Common myeloid progenitor, CD34-positive (primary cell): ENCODE measurements around the gene CDH13.

Source experiments
- CTCF ChIA-PET: fragments of 350-600 bp; sonication (Branson Sonifier 250); formaldehyde crosslinking; loops from one replicate; lab custom pipeline; 2021; ENCODE audit warnings: antibody characterized with exemption; lab: Charles Lee
- POLR2A ChIA-PET: fragments of 350-600 bp; sonication (Branson Sonifier 250); formaldehyde crosslinking; loops from one replicate; lab custom pipeline; 2021; ENCODE audit warnings: antibody characterized with exemption; lab: Charles Lee
- DNase-seq, 3 donors: peaks; one replicate each; pipeline versions ENCODE4 v3.0.0 to v3.0.0-alpha.2; 2013
- H3K27ac ChIP-seq, 2 experiments: 1 replicate in 1 of 2; 2 replicates in 1 of 2; pipeline ENCODE4 v1.7.0; 2013; ENCODE audit warnings: inconsistent platforms in 2 of 2, low read length in 2 of 2, mild to moderate bottlenecking in 2 of 2, low read depth in 1 of 2, moderate library complexity in 1 of 2; ENCODE audit not compliant: severe bottlenecking in 2 of 2, insufficient read depth in 1 of 2, poor library complexity in 1 of 2
- H3K27me3 ChIP-seq, 5 experiments: replicated peaks in 2 of 5; 1 replicate in 3 of 5; 2 replicates in 2 of 5; pipeline versions ENCODE4 v1.6.1 to v1.7.0; 2013; ENCODE audit warnings: low read length in 4 of 5, mild to moderate bottlenecking in 2 of 5, moderate library complexity in 2 of 5, inconsistent platforms in 1 of 5; ENCODE audit not compliant: insufficient read depth in 5 of 5, control insufficient read depth in 4 of 5
- H3K36me3 ChIP-seq, 4 experiments: 1 replicate in 2 of 4; 2 replicates in 2 of 4; pipeline versions ENCODE4 v1.6.1 to v1.7.0; 2013; ENCODE audit warnings: low read length in 3 of 4, control low read depth in 1 of 4, mild to moderate bottlenecking in 1 of 4; ENCODE audit not compliant: control insufficient read depth in 4 of 4, insufficient read depth in 4 of 4
- H3K4me1 ChIP-seq, 4 experiments: 1 replicate in 3 of 4; 2 replicates in 1 of 4; pipeline versions ENCODE4 v1.6.1 to v1.7.1; 2013; ENCODE audit warnings: low read length in 3 of 4, mild to moderate bottlenecking in 3 of 4, control low read depth in 1 of 4, inconsistent platforms in 1 of 4, moderate library complexity in 1 of 4; ENCODE audit not compliant: control insufficient read depth in 4 of 4, insufficient read depth in 4 of 4; ENCODE audit errors: control extremely low read depth in 1 of 4
- H3K4me3 ChIP-seq, 7 experiments: 1 replicate in 4 of 7; 2 replicates in 3 of 7; pipeline versions ENCODE4 v1.5.1 to v1.7.0; 2013; ENCODE audit warnings: mild to moderate bottlenecking in 7 of 7, low read length in 6 of 7, moderate library complexity in 6 of 7, inconsistent platforms in 2 of 7, low read depth in 2 of 7, control low read depth in 1 of 7; ENCODE audit not compliant: insufficient read depth in 4 of 7, control insufficient read depth in 1 of 7; ENCODE audit errors: extremely low read depth in 1 of 7
- H3K9me3 ChIP-seq, 5 experiments: 1 replicate in 4 of 5; 2 replicates in 1 of 5; pipeline versions ENCODE4 v1.6.1 to v1.7.1; 2013; ENCODE audit warnings: low read length in 4 of 5, mild to moderate bottlenecking in 2 of 5, inconsistent platforms in 1 of 5, low read depth in 1 of 5, moderate library complexity in 1 of 5; ENCODE audit not compliant: control insufficient read depth in 4 of 5, insufficient read depth in 2 of 5; ENCODE audit errors: control extremely low read depth in 1 of 5
- WGBS: methylation state at CpG from one replicate; pipeline ENCODE4 v1.1.5; 2013; ENCODE audit not compliant: insufficient coverage; 5-methylcytosine and 5-hydroxymethylcytosine counted together

CDH13 gene

DNA sequence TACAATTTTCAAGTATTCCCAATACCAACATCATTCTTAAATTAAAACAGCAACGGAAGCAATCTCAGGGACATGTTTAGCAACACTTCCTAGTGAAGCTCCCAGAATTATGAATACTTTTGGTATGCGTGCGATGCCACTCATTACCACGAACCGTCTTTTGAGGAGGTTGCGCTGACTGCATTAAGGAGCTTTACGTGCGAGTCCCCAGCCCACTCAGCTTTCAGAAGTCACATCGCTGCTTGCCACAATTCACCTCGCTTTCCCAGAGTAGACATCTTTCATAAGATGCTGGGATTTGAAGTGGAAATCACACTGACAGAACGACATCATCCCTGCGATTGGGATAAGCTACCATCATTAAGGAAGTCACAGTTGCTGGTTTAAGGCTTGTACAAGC, 739.5 kb downstream of the CDH13 start:
- WGBS = 93% methylated on average over 12 of the region's 12 CpGs
- no peak overlapping the region for H3K4me3 ChIP-seq

GRCh38 chr16:83374979-83375378, 748.2 kb downstream of the CDH13 start:
- no peak overlapping the region for H3K4me3 ChIP-seq
- no peaks in the 10 kb centered on the region for H3K9me3 ChIP-seq
- ChIA-PET POLR2A (no interaction called here), CTCF (interaction anchor here (1.9 kb wide), 1 partner anchor 11 kb away, joined by 5 read pairs; no protein-coding TSS in a partner anchor)
- no peaks in the 10 kb centered on the region for H3K4me1 ChIP-seq
- no peaks in the 10 kb centered on the region for H3K36me3 ChIP-seq
- no peak overlapping the region for H3K27ac ChIP-seq
- DNase-seq = no peak
- no peaks in the 10 kb centered on the region for H3K27me3 ChIP-seq
- 75% methylated on average over 2 of the region's 3 CpGs for WGBS

More for the DNA sequence above, 739.5 kb downstream of the CDH13 start:
- no peaks in the 10 kb centered on the region for H3K4me1 ChIP-seq
- no peak overlapping the region for H3K27ac ChIP-seq
- ChIA-PET CTCF (interaction anchor here (0.8 kb wide), 1 partner anchor 10 kb away, joined by 4 read pairs; no protein-coding TSS in a partner anchor), POLR2A (no interaction called here)
- no peaks in the 10 kb centered on the region for H3K36me3 ChIP-seq
- H3K27me3 ChIP-seq = peaks cover 0 to 2% (median 0%) of the 10 kb centered on the region in 5 experiments
- DNase-seq = no peak
- H3K9me3 ChIP-seq = peaks cover 0 to 1% (median 0%) of the 10 kb centered on the region in 5 experiments

DNA sequence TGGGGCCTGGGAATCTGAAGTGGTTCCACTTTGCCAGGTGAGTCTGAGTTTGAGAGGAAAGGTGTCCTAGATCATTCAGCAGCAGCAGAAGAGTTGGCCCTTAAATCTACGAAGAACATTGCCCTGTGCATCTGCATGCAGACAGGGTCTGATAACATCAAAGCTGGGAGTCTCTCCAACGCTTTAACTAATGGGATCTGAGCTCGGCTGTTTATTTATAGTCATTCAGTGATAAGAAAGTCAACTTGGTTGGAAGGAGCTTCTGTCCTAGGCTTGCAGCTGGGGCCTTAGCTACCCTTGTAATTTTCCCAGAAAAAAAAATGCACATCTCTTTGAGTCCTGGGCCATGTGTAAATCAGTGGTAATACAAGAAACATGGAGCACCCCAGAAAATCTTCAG, 763.0 kb downstream of the CDH13 start:
- Histone ChIP-seq H3K4me1 (no peaks in the 10 kb centered on the region), H3K4me3 (no peak overlapping the region), H3K27ac (no peak overlapping the region), H3K27me3 (no peaks in the 10 kb centered on the region), H3K36me3 (no peaks in the 10 kb centered on the region), H3K9me3 (no peaks in the 10 kb centered on the region)
- 46% methylated on average over 2 of the region's 3 CpGs for WGBS
- POLR2A ChIA-PET = no interaction called here
- DNase-seq = no peak
- CTCF ChIA-PET = no interaction called here

GRCh38 chr16:83390759-83391158, 764.0 kb downstream of the CDH13 start:
- POLR2A ChIA-PET = no interaction called here

GRCh38 chr16:83392743-83393142, 766.0 kb downstream of the CDH13 start:
- CTCF ChIA-PET = no interaction called here

More at GRCh38 chr16:83390759-83391158, 764.0 kb downstream of the CDH13 start:
- H3K4me3 ChIP-seq = no peak overlapping the region
- 49% methylated on average over 3 of the region's 3 CpGs for WGBS
- CTCF ChIA-PET = no interaction called here
- H3K27ac ChIP-seq = no peak overlapping the region
- no peaks in the 10 kb centered on the region for H3K27me3 ChIP-seq
- H3K4me1 ChIP-seq = no peaks in the 10 kb centered on the region
- no peak for DNase-seq
- no peaks in the 10 kb centered on the region for H3K9me3 ChIP-seq
- no peaks in the 10 kb centered on the region for H3K36me3 ChIP-seq

DNA sequence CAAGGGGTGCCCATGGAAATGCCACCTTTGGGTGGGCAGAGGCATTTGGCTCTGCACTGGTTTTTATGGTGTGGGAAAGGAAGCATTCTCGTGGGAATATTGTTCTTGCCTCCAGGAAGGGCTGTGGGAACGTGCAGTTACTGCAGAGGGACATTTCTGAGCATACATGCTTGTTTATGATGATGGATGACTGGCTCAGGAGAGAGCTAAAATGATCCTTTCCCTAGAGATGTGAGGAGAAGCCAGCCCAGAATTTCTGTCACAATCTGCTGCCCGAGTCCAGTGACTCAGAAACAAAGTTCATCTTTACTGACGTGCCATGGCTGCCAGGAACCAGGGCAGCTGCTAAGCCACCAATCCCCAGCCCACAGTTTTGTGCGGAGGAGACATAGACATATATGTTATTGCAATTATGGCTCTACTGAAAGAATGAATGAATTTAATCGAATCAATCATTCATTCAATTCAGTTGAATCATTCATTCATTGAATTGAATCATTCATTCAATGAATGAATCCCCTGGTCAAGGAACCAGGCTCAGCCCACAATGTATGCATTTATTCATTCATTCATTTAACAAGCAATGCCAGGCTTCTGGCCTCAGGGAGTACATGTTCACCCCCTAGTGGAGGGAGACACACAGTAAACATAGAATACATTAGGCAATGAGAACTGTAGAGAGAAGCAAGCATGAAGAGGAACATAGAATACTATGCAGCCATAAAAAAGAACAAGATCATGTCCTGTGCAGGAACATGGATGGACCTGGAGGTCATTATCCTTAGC, 766.6 kb downstream of the CDH13 start:
- H3K4me3 ChIP-seq = no peak overlapping the region
- H3K36me3 ChIP-seq = no peaks in the 10 kb centered on the region
- POLR2A ChIA-PET = no interaction called here
- no peaks in the 10 kb centered on the region for H3K27me3 ChIP-seq
- CTCF ChIA-PET = no interaction called here
- H3K9me3 ChIP-seq = no peaks in the 10 kb centered on the region
- no peaks in the 10 kb centered on the region for H3K4me1 ChIP-seq
- no peak for DNase-seq
- H3K27ac ChIP-seq = no peak overlapping the region
- 50% methylated on average over 4 of the region's 6 CpGs for WGBS

More at GRCh38 chr16:83392743-83393142, 766.0 kb downstream of the CDH13 start:
- Histone ChIP-seq H3K27me3 (no peaks in the 10 kb centered on the region), H3K4me1 (no peaks in the 10 kb centered on the region), H3K9me3 (no peaks in the 10 kb centered on the region), H3K36me3 (no peaks in the 10 kb centered on the region), H3K4me3 (no peak overlapping the region), H3K27ac (no peak overlapping the region)
- no peak for DNase-seq
- 82% methylated on average over 4 of the region's 4 CpGs for WGBS
- POLR2A ChIA-PET = no interaction called here

GRCh38 chr16:83397601-83398291, 771.0 kb downstream of the CDH13 start:
- CTCF ChIA-PET = no interaction called here
- Histone ChIP-seq H3K4me3 (no peak overlapping the region), H3K27me3 (no peaks in the 10 kb centered on the region), H3K9me3 (peaks cover 0 to 4% (median 0%) of the 10 kb centered on the region in 5 experiments), H3K27ac (no peak overlapping the region), H3K36me3 (no peaks in the 10 kb centered on the region), H3K4me1 (no peaks in the 10 kb centered on the region)
- DNase-seq = no peak
- 100% methylated on average over 4 of the region's 4 CpGs for WGBS
- POLR2A ChIA-PET = no interaction called here
